T-helper 2 cell treated with Interferon-gamma antibody and Interleukin-4, amounts not matched to agents 100 ng/mL and 5 ng/mL, for 36 hours (primary cell): ENCODE data around the gene RHOA. TPM values are rescaled to one million over a fixed set of nuclear protein-coding genes. Genes with fewer than 3 reads are reported as not detected.
"Not testable (repeated sequence)": the region's sequence is repeated elsewhere in the genome, so short reads cannot be mapped to it uniquely, and the experiment has no call there.

Experiments
- intact Hi-C: fragments of 100-400 bp; cut with micrococcal nuclease; formaldehyde crosslinking; loops from one replicate; pipeline ENCODE4 v1.15.1; 2023
- total RNA-seq: library from RNA; stranded (reverse); gene quantifications from 2 replicates; pipeline ENCODE4 v1.2.3, GENCODE V29; 2022

RHOA gene
- total RNA-seq, 1 donor from 2014 or later: 466 TPM

- intact Hi-C loops: loop anchor here (1.0 to 2.0 kb wide), 7 partner anchors 17 to 392 kb away; partner anchors contain the start of genes DAG1, GPX1, NICN1 and QRICH1
Observed at GRCh38 chr3:49412632-49413337, 1.0 kb upstream of the RHOA start.

GRCh38 chr3:49411535-49411967 lies 225 bp downstream of the RHOA start:
- intact Hi-C loops: no loop called here

- intact Hi-C loops: no loop called here
Observed at GRCh38 chr3:49410846-49411534, 786 bp downstream of the RHOA start.

GRCh38 chr3:49410066-49410845 lies 1.5 kb downstream of the RHOA start:
- intact Hi-C loops: no loop called here

- intact Hi-C loops: no loop called here
Observed at GRCh38 chr3:49406571-49407565, 4.9 kb downstream of the RHOA start.

GRCh38 chr3:49405570-49405969 lies 6.2 kb downstream of the RHOA start:
- intact Hi-C loops: not testable (repeated sequence)

GRCh38 chr3:49403891-49404290 lies 7.9 kb downstream of the RHOA start:
- intact Hi-C loops: no loop called here

GRCh38 chr3:49401766-49402165 lies 10.0 kb downstream of the RHOA start:
- intact Hi-C loops: no loop called here

GRCh38 chr3:49399461-49399860 lies 12.3 kb downstream of the RHOA start:
- intact Hi-C loops: no loop called here

- intact Hi-C loops: no loop called here
Observed at GRCh38 chr3:49397470-49397869, 14.3 kb downstream of the RHOA start.

GRCh38 chr3:49391310-49391709 lies 20.5 kb downstream of the RHOA start:
- intact Hi-C loops: not testable (repeated sequence)

GRCh38 chr3:49389297-49389696 lies 22.5 kb downstream of the RHOA start:
- intact Hi-C loops: no loop called here

- intact Hi-C loops: no loop called here
Observed at GRCh38 chr3:49388289-49388820, 23.4 kb downstream of the RHOA start.

- intact Hi-C loops: no loop called here
Observed at GRCh38 chr3:49387721-49388120, 24.1 kb downstream of the RHOA start.

- intact Hi-C loops: no loop called here
Observed at GRCh38 chr3:49386056-49386756, 25.6 kb downstream of the RHOA start.

GRCh38 chr3:49385617-49386016 lies 26.2 kb downstream of the RHOA start:
- intact Hi-C loops: no loop called here

- intact Hi-C loops: no loop called here
Observed at GRCh38 chr3:49383387-49383786, 28.4 kb downstream of the RHOA start.

- intact Hi-C loops: no loop called here
Observed at GRCh38 chr3:49378249-49378895, 33.4 kb downstream of the RHOA start.

GRCh38 chr3:49377483-49377882 lies 34.3 kb downstream of the RHOA start:
- intact Hi-C loops: no loop called here
